Gastroesophageal sphincter (tissue), 4 donors: ENCODE results near the gene ALG12. TPM values are rescaled to one million over a fixed set of nuclear protein-coding genes. Genes with fewer than 3 reads are reported as not detected.

ENCODE experiments used
- ATAC-seq: fragments of 150-250 bp; one replicate; pipeline ENCODE4 v1.9.1; 2016; ENCODE audit warnings: mild to moderate bottlenecking, moderate library complexity
- H3K27ac ChIP-seq, 4 donors: fragments of 200-600 bp; sonication (generic) in 3 of 4; 1 replicate in 3 of 4; 2 replicates in 1 of 4; pipeline ENCODE4 v1.5.1; 2016 to 2019
- H3K27me3 ChIP-seq: fragments of 200-600 bp; sonication (generic); one replicate; pipeline ENCODE4 v1.5.1; 2019
- H3K36me3 ChIP-seq, 2 donors: fragments of 200-600 bp; sonication (generic); one replicate each; pipeline ENCODE4 v1.5.1; 2019; ENCODE audit warnings: control low read depth in 1 of 2
- H3K4me1 ChIP-seq, 3 donors: fragments of 200-600 bp; sonication (generic); 1 replicate in 2 of 3; 2 replicates in 1 of 3; pipeline ENCODE4 v1.5.1; 2016 to 2019; ENCODE audit warnings: control low read depth in 2 of 3
- H3K4me3 ChIP-seq, 2 donors: fragments of 200-600 bp; sonication (generic); one replicate each; pipeline ENCODE4 v1.5.1; 2019; ENCODE audit warnings: mild to moderate bottlenecking in 1 of 2, moderate library complexity in 1 of 2
- H3K9me3 ChIP-seq, 3 donors: fragments of 200-600 bp; sonication (generic); one replicate each; pipeline ENCODE4 v1.5.1; 2017 to 2019; ENCODE audit warnings: control low read depth in 2 of 3
- EP300 ChIP-seq: sonication (generic); formaldehyde crosslinking; IDR thresholded peaks from one replicate; pipeline ENCODE4 v1.6.1; 2017; ENCODE audit warnings: antibody characterized with exemption, mild to moderate bottlenecking
- POLR2A ChIP-seq, 2 donors: fragments of 450-650 bp; IDR thresholded peaks; one replicate each; pipeline ENCODE4 v1.6.1; 2017; ENCODE audit warnings: antibody characterized with exemption in 2 of 2, mild to moderate bottlenecking in 2 of 2, moderate library complexity in 1 of 2
- POLR2AphosphoS5 ChIP-seq: sonication (generic); formaldehyde crosslinking; IDR thresholded peaks from one replicate; pipeline ENCODE4 v1.6.1; 2017; ENCODE audit warnings: antibody characterized with exemption
- WGBS, 2 donors: methylation state at CpG; one replicate each; pipeline ENCODE4 v1.1.5; 2018; ENCODE audit warnings: low coverage in 1 of 2; 5-methylcytosine and 5-hydroxymethylcytosine counted together
- total RNA-seq, 4 donors: library from RNA; depleted of rRNA; stranded (reverse); fragments of >200 nt; gene quantifications; one replicate each; pipeline ENCODE4 v1.1.0, GENCODE V29; 2016
- TF ChIP-seq, protein P1 (sequence below), 4 experiments: fragments of 200-600 bp in 2 of 4; fragments of 450-650 bp in 2 of 4; sonication (generic) in 1 of 4; IDR thresholded peaks; one replicate each; pipeline ENCODE4 v1.5.1; 2017 to 2019; ENCODE audit warnings: antibody characterized with exemption in 4 of 4, mild to moderate bottlenecking in 2 of 4, moderate library complexity in 2 of 4

ALG12 gene
- total RNA-seq, 4 donors from 2014 or later = 18.8 to 30.0 (median 22.6) TPM

DNA sequence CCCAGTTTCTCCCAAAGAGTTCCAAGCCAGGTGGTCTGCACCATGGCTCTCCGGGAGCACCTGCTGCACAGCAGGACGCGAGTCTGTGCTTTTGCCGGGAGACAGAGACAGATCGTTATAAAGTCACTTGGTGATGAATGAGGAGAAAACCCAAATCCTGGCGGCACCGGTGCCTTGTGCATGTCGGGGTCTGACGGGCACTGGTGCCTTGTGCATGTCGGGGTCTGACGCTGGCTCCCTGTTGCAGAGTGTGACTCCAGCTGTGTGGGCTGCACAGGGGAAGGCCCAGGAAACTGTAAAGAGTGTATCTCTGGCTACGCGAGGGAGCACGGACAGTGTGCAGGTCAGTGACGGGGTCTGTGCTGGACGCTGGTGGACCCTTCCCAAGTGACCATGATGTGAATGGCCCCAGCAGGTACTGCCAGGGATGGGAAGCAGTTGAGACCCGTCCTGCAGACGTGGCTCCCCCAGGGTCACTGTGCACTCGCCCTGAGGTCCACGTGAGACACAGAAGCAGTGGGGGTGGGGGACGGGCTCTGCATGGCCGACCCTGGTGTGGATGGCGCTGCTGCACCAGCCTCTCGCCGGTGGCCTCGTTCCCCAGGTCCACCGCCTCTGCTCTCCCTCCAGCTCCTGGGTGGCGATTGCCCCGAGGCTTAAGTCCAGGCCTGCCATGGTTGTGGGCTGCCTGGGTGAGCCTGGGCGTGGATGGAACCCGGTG lies 6.0 kb upstream of the ALG12 start:
- H3K4me3 ChIP-seq = no peak overlapping the region
- peaks cover 0 to 19% (median 8%) of the 10 kb centered on the region in 3 donors for H3K4me1 ChIP-seq
- ATAC-seq = no peak
- TF ChIP-seq, protein P1, sequence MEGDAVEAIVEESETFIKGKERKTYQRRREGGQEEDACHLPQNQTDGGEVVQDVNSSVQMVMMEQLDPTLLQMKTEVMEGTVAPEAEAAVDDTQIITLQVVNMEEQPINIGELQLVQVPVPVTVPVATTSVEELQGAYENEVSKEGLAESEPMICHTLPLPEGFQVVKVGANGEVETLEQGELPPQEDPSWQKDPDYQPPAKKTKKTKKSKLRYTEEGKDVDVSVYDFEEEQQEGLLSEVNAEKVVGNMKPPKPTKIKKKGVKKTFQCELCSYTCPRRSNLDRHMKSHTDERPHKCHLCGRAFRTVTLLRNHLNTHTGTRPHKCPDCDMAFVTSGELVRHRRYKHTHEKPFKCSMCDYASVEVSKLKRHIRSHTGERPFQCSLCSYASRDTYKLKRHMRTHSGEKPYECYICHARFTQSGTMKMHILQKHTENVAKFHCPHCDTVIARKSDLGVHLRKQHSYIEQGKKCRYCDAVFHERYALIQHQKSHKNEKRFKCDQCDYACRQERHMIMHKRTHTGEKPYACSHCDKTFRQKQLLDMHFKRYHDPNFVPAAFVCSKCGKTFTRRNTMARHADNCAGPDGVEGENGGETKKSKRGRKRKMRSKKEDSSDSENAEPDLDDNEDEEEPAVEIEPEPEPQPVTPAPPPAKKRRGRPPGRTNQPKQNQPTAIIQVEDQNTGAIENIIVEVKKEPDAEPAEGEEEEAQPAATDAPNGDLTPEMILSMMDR (IDR thresholded peaks at IDR 0.05) = no peak
- no peak for TF ChIP-seq EP300
- peaks cover 0 to 58% of the 10 kb centered on the region in 2 donors for H3K36me3 ChIP-seq
- H3K27me3 ChIP-seq = peaks cover 9% of the 10 kb centered on the region
- WGBS, 2 donors = 96% methylated on average over 4 of the region's 31 CpGs; no CpG with 5 or more reads in 1 of the 2 donors
- peak overlapping the region in 2 of 4 donors; percentile 60 to 73 for H3K27ac ChIP-seq
- no peaks in the 10 kb centered on the region for H3K9me3 ChIP-seq

DNA sequence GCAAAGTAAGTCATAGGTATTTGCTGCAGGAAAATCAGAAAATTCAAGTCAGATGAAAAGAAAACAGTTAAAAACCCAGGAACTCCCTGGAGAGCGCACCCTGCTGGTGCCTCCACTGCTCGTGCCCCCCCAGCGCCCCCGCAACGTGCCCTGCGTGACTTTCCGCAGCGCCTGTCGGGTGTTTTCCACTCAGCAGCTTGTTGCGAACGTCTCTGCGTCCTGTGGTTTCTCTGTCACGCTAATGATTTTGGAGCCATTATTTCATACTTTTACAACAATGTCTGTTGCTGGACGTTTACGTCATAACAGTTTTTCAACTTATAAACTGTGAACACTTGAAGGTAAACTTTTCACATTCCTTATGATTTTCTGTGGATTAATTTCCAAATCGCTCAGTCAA lies 5.2 kb upstream of the ALG12 start:
- Histone ChIP-seq H3K4me1 (peaks cover 0 to 23% (median 8%) of the 10 kb centered on the region in 3 donors), H3K9me3 (no peaks in the 10 kb centered on the region), H3K4me3 (peak overlapping the region in 1 of 2 donors; percentile 0), H3K27me3 (peaks cover under 1% of the 10 kb centered on the region), H3K36me3 (peaks cover 0 to 58% of the 10 kb centered on the region in 2 donors), H3K27ac (peak overlapping the region in 3 of 4 donors; percentile 60 to 73 (median 60))
- TF ChIP-seq EP300 = no peak
- TF ChIP-seq, protein P1 (IDR thresholded peaks at IDR 0.05) = peak in 3 of 4 experiments; percentile 15 to 73 (median 49)
- 53 to 63% methylated on average over 6 to 16 of the region's 16 CpGs for WGBS, 2 donors
- no peak for ATAC-seq

DNA sequence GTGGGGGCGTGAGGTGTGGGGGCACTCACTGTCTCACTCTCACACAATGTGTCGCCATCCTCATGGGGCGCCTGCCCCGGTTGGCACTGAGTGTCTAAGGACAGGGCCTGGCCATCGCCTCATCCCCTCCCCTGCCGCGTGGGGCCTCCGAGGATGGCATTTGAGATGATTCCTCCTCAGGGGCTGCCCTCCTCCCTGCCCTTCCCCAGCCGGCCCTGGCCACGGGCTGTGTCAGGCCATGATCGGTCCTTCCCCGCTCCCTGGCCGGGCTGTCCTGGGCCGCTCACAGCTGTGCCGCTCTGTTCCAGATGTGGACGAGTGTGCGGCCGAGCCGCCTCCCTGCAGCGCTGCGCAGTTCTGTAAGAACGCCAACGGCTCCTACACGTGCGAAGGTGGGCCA lies 4.7 kb upstream of the ALG12 start:
- peaks cover 0 to 56% of the 10 kb centered on the region in 2 donors for H3K36me3 ChIP-seq
- 52% methylated on average over 2 of the region's 25 CpGs; no CpG with 5 or more reads in 1 of the 2 donors for WGBS, 2 donors

GRCh38 chr22:49922484-49922883 lies 4.2 kb upstream of the ALG12 start:
- 60 to 67% methylated on average over 1 of the region's 22 CpGs for WGBS, 2 donors
- TF ChIP-seq POLR2AphosphoS5 = no peak
- TF ChIP-seq, protein P1 (IDR thresholded peaks at IDR 0.05) = no peak
- TF ChIP-seq EP300 = no peak
- TF ChIP-seq POLR2A (IDR thresholded peaks at IDR 0.05) = no peak
- Histone ChIP-seq H3K4me1 (peaks cover 0 to 27% (median 12%) of the 10 kb centered on the region in 3 donors), H3K4me3 (no peak overlapping the region), H3K27ac (peak overlapping the region in 1 of 4 donors; percentile 73), H3K9me3 (no peaks in the 10 kb centered on the region), H3K27me3 (no peaks in the 10 kb centered on the region), H3K36me3 (peaks cover 0 to 52% of the 10 kb centered on the region in 2 donors)
- no peak for ATAC-seq

More for the DNA sequence above, 4.7 kb upstream of the ALG12 start:
- Histone ChIP-seq H3K27me3 (no peaks in the 10 kb centered on the region), H3K27ac (peak overlapping the region in 3 of 4 donors; percentile 60 to 73 (median 60)), H3K9me3 (no peaks in the 10 kb centered on the region), H3K4me3 (peak overlapping the region in 1 of 2 donors; percentile 0), H3K4me1 (peaks cover 0 to 23% (median 8%) of the 10 kb centered on the region in 3 donors)
- ATAC-seq = no peak
- TF ChIP-seq, protein P1 (IDR thresholded peaks at IDR 0.05) = no peak
- TF ChIP-seq EP300 = no peak
- no peak for TF ChIP-seq POLR2AphosphoS5
- no peak for TF ChIP-seq POLR2A (IDR thresholded peaks at IDR 0.05)
